NCI-H2081 treated with DMSO at 0.1 percent for 48 hours (cell line): ENCODE measurements around the gene MLPH.

Experiments
- DNase-seq: peaks from one replicate; lab custom pipeline; 2025; lab: John Stamatoyannopoulos, UW

MLPH gene

DNA sequence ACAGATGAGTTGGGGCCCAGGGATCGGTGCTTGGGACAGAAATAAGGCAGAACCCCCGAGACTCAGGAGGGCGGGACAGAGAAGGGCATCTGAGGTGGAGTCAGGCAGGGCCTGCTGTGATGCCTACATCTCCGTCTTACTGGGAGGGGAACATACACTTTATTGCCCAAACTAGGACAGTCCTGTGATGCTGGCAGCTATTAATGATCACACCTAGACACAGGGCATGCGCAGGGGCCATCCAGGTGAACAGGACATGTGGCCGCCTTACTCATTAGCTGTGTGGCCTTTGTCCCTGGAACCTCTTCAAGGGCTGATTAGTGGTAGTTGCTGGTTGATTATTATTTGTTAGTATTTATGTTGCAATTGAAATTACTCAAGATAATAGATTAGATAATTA, 33.2 kb downstream of the MLPH start:
- no peak for DNase-seq

GRCh38 chr2:237524631-237525030, 37.6 kb downstream of the MLPH start:
- no peak for DNase-seq

DNA sequence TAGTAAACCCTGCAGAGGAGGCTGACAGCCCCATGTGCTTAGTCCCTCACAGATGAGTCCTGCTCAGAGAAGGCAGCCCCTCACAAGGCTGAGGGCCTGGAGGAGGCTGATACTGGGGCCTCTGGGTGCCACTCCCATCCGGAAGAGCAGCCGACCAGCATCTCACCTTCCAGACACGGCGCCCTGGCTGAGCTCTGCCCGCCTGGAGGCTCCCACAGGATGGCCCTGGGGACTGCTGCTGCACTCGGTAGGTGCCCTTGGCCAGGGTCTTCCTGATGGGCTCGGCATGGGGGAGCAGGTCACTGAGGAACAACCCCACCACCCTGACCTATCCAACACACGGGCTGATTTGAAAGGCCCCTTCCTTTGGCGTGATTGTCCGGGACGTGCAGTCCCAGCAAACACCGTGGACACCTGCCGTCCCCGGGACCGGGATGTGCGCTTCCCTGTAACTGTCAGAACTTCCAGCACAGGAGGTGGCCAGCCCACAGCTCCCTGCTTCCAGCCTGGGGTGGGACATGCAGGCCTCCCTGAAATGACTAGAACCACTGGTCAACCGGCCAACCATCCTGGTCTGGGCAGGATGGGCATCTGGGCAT, 38.6 kb downstream of the MLPH start:
- DNase-seq = no peak

GRCh38 chr2:237527233-237527632, 40.2 kb downstream of the MLPH start:
- no peak for DNase-seq

- DNase-seq = no peak
These were observed 40.7 kb downstream of the MLPH start for GRCh38 chr2:237527766-237528165.

- no peak for DNase-seq
These were observed 42.7 kb downstream of the MLPH start for GRCh38 chr2:237529452-237530402.

DNA sequence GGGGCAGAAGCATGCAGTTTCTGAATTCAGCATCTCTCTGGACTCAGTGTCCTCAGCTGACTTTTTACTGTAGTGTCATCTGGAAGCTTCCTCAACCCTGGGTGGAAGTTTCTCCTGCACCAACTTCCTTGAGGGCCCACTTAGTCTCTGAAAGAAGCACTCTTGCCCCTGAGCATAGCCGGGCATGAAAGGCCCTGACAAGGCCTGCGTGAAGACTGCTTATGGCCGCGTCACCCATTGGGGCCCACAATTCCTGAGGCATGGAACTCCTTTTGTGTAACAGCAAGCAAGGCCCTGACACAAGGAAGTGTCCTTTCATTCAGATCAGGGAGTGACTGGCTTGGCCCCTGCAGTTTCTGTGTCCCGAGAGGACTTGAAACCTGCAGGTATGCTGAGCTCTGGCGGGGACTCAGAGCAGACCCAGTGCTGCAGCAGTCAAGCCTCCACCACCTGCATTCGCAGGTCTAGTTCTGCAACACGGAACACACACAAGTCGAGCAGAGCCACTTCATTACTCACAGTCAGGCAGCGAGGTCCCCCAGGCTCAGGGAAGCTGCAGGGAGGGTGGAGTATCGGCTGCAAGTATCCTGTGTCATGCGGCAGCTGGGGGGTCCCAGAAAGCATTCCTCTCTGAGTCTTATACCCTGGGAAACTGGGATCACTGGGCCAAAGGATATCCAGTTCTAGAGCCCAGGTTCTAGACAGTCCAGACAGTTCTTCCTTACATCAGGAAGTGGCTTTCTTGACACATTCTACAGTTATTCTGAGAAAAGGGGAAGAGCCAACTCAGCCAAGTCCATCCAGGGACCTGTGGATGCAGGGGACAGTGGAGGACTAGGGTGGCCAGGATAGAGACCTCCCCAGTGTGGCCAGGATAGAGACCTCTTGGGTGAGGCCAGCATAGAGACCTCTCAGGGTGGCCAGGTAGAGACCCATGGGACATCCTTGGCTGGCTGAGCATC, 43.7 kb downstream of the MLPH start:
- no peak for DNase-seq

DNA sequence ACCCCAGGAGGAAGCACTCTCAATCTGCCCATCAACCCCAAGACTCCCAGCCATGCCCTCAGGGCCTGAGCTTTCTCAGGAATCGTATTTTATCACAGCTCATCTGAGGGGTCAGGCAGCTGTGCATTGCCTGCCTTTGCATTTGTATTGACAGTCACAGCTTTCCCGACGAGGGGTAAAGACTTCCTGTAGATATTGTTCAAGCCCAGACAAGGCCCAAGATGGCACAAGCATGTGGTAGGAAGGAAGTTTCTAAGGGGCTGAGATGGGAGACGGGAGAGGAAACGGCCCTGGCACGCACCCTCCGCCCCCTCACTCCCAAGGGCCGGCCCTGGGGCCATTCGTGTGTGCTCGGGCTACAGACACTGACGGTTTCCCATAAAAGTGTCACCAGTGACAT, 45.1 kb downstream of the MLPH start:
- no peak for DNase-seq

DNA sequence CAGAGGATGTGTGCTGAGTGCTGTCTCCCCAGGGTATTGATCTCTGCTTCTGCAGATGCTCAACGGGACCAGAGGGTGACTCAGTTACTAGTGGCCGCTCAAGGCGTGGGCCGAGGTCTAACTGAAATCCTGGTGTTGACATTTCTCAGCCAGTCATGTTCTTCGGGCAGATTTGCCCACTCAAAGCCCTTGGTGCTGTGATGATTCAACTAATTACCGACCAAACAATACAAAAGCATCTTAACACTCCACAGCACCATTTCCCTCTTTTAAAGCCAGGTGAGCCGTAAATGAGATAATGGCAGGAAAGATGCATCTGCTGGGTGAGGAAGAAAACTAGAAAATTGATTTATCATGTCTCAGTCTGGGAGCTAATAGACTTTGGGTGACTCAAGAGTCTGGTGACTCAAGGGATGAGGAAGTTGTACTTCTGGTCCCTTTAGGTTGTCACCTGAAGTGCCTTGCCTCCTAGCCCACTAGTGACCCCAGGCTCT, 46.7 kb downstream of the MLPH start:
- DNase-seq = no peak

DNA sequence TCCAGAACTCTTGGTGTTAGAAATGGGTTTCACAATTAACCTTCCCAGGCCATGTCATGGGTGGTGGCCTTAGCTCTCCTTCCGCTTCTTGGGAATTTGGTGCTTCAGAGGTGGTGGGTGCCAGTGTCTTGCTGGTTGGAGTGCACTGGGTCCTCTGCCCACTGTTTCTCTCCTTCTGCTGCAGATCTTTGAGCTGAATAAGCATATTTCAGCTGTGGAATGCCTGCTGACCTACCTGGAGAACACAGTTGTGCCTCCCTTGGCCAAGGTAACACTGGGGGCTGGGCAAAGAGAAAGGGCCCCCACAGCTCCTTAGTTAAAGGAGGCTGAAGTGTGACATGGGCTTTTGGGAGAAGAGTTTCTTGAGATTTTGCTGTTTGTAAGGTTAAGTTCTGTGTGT, 47.3 kb downstream of the MLPH start:
- DNase-seq = no peak

DNA sequence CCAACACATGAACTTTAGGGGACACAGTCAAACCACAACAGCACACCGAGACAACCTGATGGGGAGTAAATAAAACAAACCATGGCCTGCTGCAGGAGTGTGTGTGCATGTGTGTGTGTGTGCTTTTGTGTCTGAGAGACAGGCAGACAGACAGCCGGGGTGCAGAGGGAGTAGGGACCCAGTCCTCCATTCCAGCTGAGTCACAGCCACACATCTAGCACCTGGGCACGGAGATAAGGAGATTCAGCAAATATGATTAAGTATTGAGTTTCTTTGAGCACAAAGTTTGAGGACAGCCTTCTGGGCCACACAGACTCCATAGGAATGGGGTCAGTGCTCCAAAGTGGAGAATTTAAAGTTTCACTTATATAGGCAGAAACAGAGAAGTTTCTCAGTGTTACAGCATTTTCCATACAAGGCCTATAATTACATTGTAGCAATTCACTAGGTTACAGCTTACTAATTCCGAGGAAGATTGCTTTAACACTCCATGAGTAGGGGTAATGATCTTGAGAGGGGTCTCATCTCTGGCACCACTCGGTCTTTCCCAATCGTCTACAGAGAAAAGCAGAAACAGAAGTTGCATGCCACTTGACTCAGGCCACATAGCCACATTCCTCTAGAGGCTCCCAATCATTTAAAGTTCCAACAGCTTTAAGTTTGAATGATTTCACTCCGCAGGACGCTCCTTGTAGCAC, 48.5 kb downstream of the MLPH start:
- DNase-seq = no peak

GRCh38 chr2:237536083-237536415, 49.0 kb downstream of the MLPH start:
- no peak for DNase-seq

DNA sequence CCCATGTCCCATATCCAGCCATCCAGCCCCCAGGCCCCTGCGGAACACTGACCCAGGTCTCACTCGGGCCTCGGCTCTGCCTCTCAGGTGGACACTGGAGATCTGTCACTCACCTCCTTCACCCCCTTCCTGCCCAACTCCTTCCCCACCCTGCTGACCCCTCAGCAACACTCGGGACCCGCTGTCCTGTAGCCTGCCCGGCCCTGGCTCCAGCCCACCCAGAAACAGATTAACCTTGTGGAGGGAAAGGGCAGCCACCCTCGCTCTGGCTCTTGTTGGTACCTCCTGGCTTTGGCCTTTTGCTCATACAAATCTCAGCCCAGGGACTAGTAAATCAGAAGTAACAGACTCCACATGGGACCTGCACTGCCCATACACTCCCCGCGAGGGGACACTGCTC, 49.6 kb downstream of the MLPH start:
- DNase-seq = no peak

DNA sequence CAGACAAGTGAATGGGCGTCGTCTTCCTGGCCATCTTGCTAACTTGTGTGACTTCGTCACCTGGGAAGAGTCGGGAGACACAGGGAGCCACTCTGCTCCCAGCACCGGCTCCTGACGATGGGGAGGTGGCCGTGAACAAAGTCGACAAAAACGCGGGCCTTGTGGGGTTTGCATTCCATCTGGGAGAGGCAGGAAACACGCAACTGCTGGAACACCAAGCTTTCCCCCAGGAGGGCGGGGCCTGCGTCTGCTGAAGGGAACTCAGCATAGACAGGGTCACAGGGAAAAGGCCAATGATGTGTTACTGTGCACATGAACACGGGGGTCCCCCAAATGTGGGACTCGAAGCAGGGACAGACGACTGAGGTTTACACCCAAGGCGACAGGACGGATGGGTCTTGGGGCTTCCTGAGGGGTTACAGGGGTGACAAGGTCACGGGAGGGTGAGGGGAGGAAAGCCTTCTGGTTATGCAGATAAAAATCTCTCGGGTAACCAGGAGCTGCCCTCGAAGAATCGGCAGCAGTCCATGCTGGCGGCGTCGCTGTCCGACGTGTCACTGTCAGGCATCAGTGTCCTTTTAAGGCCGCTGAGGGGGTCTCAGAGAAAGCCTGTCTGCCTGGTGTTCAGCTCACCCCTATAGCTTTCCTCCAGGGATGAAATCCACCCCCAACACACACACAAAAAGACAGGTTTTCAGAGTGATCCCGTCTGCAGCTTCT, 51.1 kb downstream of the MLPH start:
- no peak for DNase-seq

GRCh38 chr2:237538901-237539300, 51.9 kb downstream of the MLPH start:
- no peak for DNase-seq

DNA sequence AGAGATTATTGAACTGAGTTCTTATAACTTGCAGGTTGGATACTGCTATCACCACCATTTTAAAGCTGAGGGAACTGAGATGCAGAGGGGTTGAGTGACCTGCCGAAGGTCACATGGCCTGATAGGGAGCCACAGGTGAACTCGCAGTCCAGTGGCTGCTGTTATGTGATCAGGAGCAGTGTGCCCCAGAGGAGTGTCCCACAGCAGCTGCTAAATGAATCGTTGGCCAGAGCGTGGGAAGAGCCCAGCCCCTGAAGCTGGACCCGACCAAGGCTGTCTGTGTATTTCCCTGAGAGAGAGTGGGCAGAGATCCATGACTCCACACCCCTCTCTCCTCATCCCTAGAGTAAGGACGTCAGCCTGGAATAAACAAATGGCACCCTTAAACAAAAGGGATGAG, 52.6 kb downstream of the MLPH start:
- DNase-seq = no peak

GRCh38 chr2:237540223-237540775, 53.2 kb downstream of the MLPH start:
- DNase-seq = no peak

- no peak for DNase-seq
These were observed 53.8 kb downstream of the MLPH start for GRCh38 chr2:237540823-237541222.

DNA sequence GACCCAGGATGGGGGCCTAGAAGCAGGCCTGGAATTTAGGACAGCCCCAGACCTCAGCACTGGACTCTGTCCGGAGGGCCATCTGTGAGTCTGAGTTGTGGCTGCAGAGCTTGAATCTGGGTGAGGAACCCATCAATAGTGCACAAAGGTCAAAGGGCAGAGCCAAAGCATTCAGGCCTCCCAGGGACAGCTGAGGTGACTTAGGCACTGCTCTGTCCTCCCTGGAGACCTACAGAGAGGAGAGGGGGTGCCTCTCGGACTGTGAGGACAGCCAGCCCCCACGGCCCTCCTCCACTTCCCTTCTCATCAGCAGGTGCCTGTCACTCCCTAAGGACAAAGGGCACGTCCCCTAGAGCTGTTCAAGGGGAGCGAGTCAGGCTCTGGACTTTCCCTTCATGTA, 54.2 kb downstream of the MLPH start:
- no peak for DNase-seq

- DNase-seq = no peak
These were observed 55.1 kb downstream of the MLPH start for GRCh38 chr2:237542001-237542704.
